Activated T-helper 17 cell treated with anti-CD3 and anti-CD28 coated beads, Interleukin-2, amount 50 U/mL, for 72 hours (primary cell): ENCODE measurements around the gene ERC2. TPM values are rescaled to one million over a fixed set of nuclear protein-coding genes. Genes with fewer than 3 reads are reported as not detected.

ENCODE experiments used
- ATAC-seq: fragments of 150-1000 bp; cut with Tn5 transposase; replicated peaks from 2 replicates; pipeline ENCODE4 v1.10.0; 2021; ENCODE audit warnings: mild to moderate bottlenecking, moderate library complexity
- H3K27ac Mint-ChIP-seq: one replicate; pipeline ENCODE4 v1.8.0; 2022; ENCODE audit warnings: mixed read lengths
- H3K27me3 Mint-ChIP-seq: one replicate; pipeline ENCODE4 v1.8.0; 2022; ENCODE audit warnings: mixed read lengths
- H3K36me3 Mint-ChIP-seq: one replicate; pipeline ENCODE4 v1.8.0; 2022; ENCODE audit warnings: low read depth, mild to moderate bottlenecking, mixed read lengths
- H3K4me1 Mint-ChIP-seq: one replicate; pipeline ENCODE4 v1.8.0; 2022; ENCODE audit warnings: mixed read lengths
- H3K4me3 Mint-ChIP-seq: one replicate; pipeline ENCODE4 v1.8.0; 2022; ENCODE audit warnings: mild to moderate bottlenecking, mixed read lengths
- H3K9me3 Mint-ChIP-seq: one replicate; pipeline ENCODE4 v1.8.0; 2022; ENCODE audit warnings: mixed read lengths
- total RNA-seq, 2 donors: library from RNA; stranded (reverse); gene quantifications; one replicate each; pipeline ENCODE4 v1.2.3, GENCODE V29; 2022

The ERC2 gene
- total RNA-seq, 2 donors from 2014 or later, result not detected

- Mint-ChIP-seq H3K9me3 (no peaks in the 10 kb centered on the region), H3K27ac (no peak overlapping the region)
- ATAC-seq, result no peak
Measured at GRCh38 chr3:56324473-56324872, 143.8 kb downstream of the ERC2 start.

GRCh38 chr3:56323986-56324420 lies 144.3 kb downstream of the ERC2 start:
- Mint-ChIP-seq H3K27ac (no peak overlapping the region), H3K4me1 (no peaks in the 10 kb centered on the region), H3K36me3 (no peaks in the 10 kb centered on the region), H3K4me3 (no peak overlapping the region), H3K27me3 (peaks cover 13% of the 10 kb centered on the region), H3K9me3 (no peaks in the 10 kb centered on the region)
- no peak for ATAC-seq

More at GRCh38 chr3:56324473-56324872, 143.8 kb downstream of the ERC2 start:
- no peaks in the 10 kb centered on the region for H3K36me3 Mint-ChIP-seq
- H3K27me3 Mint-ChIP-seq, result peaks cover 13% of the 10 kb centered on the region
- no peaks in the 10 kb centered on the region for H3K4me1 Mint-ChIP-seq
- no peak overlapping the region for H3K4me3 Mint-ChIP-seq

- Mint-ChIP-seq H3K27ac (no peak overlapping the region), H3K36me3 (no peaks in the 10 kb centered on the region), H3K9me3 (no peaks in the 10 kb centered on the region), H3K4me1 (no peaks in the 10 kb centered on the region), H3K4me3 (no peak overlapping the region), H3K27me3 (peaks cover 7% of the 10 kb centered on the region)
- ATAC-seq, result no peak
Measured at GRCh38 chr3:56322862-56323261, 145.4 kb downstream of the ERC2 start.

GRCh38 chr3:56321892-56322291 lies 146.4 kb downstream of the ERC2 start:
- H3K4me1 Mint-ChIP-seq, result no peaks in the 10 kb centered on the region
- no peak overlapping the region for H3K4me3 Mint-ChIP-seq
- no peaks in the 10 kb centered on the region for H3K36me3 Mint-ChIP-seq
- no peak overlapping the region for H3K27ac Mint-ChIP-seq
- peaks cover 7% of the 10 kb centered on the region for H3K27me3 Mint-ChIP-seq
- no peaks in the 10 kb centered on the region for H3K9me3 Mint-ChIP-seq
- no peak for ATAC-seq

GRCh38 chr3:56321383-56321782 lies 146.9 kb downstream of the ERC2 start:
- H3K27me3 Mint-ChIP-seq, result peaks cover 5% of the 10 kb centered on the region
- H3K9me3 Mint-ChIP-seq, result no peaks in the 10 kb centered on the region
- no peak overlapping the region for H3K27ac Mint-ChIP-seq
- ATAC-seq, result no peak
- H3K36me3 Mint-ChIP-seq, result no peaks in the 10 kb centered on the region
- no peak overlapping the region for H3K4me3 Mint-ChIP-seq
- H3K4me1 Mint-ChIP-seq, result no peaks in the 10 kb centered on the region

GRCh38 chr3:56320883-56321282 lies 147.4 kb downstream of the ERC2 start:
- Mint-ChIP-seq H3K4me3 (no peak overlapping the region), H3K36me3 (no peaks in the 10 kb centered on the region), H3K9me3 (no peaks in the 10 kb centered on the region), H3K27ac (no peak overlapping the region), H3K4me1 (no peaks in the 10 kb centered on the region), H3K27me3 (peaks cover 5% of the 10 kb centered on the region)
- no peak for ATAC-seq

- Mint-ChIP-seq H3K4me3 (no peak overlapping the region), H3K4me1 (no peaks in the 10 kb centered on the region), H3K36me3 (no peaks in the 10 kb centered on the region)
Measured at GRCh38 chr3:56318891-56319290, 149.4 kb downstream of the ERC2 start.

GRCh38 chr3:56316944-56317343 lies 151.3 kb downstream of the ERC2 start:
- no peak for ATAC-seq
- Mint-ChIP-seq H3K4me1 (no peaks in the 10 kb centered on the region), H3K27me3 (peaks cover 4% of the 10 kb centered on the region), H3K36me3 (no peaks in the 10 kb centered on the region), H3K27ac (no peak overlapping the region), H3K9me3 (no peaks in the 10 kb centered on the region), H3K4me3 (no peak overlapping the region)

More at GRCh38 chr3:56318891-56319290, 149.4 kb downstream of the ERC2 start:
- Mint-ChIP-seq H3K9me3 (no peaks in the 10 kb centered on the region), H3K27me3 (no peaks in the 10 kb centered on the region), H3K27ac (no peak overlapping the region)
- no peak for ATAC-seq

GRCh38 chr3:56314842-56315241 lies 153.4 kb downstream of the ERC2 start:
- peaks cover 5% of the 10 kb centered on the region for H3K27me3 Mint-ChIP-seq
- H3K27ac Mint-ChIP-seq, result no peak overlapping the region
- ATAC-seq, result no peak
- H3K4me1 Mint-ChIP-seq, result no peaks in the 10 kb centered on the region
- no peaks in the 10 kb centered on the region for H3K9me3 Mint-ChIP-seq
- H3K4me3 Mint-ChIP-seq, result no peak overlapping the region
- no peaks in the 10 kb centered on the region for H3K36me3 Mint-ChIP-seq

GRCh38 chr3:56309465-56309864 lies 158.8 kb downstream of the ERC2 start:
- H3K36me3 Mint-ChIP-seq, result no peaks in the 10 kb centered on the region
- H3K9me3 Mint-ChIP-seq, result no peaks in the 10 kb centered on the region
- no peak for ATAC-seq
- no peak overlapping the region for H3K4me3 Mint-ChIP-seq
- H3K27ac Mint-ChIP-seq, result no peak overlapping the region
- H3K27me3 Mint-ChIP-seq, result peaks cover 9% of the 10 kb centered on the region
- no peaks in the 10 kb centered on the region for H3K4me1 Mint-ChIP-seq

GRCh38 chr3:56308471-56308870 lies 159.8 kb downstream of the ERC2 start:
- ATAC-seq, result no peak
- no peaks in the 10 kb centered on the region for H3K9me3 Mint-ChIP-seq
- no peak overlapping the region for H3K4me3 Mint-ChIP-seq
- H3K27me3 Mint-ChIP-seq, result peaks cover 10% of the 10 kb centered on the region
- H3K4me1 Mint-ChIP-seq, result no peaks in the 10 kb centered on the region
- no peak overlapping the region for H3K27ac Mint-ChIP-seq
- no peaks in the 10 kb centered on the region for H3K36me3 Mint-ChIP-seq

- no peak for ATAC-seq
- no peaks in the 10 kb centered on the region for H3K4me1 Mint-ChIP-seq
- H3K36me3 Mint-ChIP-seq, result no peaks in the 10 kb centered on the region
- no peaks in the 10 kb centered on the region for H3K9me3 Mint-ChIP-seq
- H3K27ac Mint-ChIP-seq, result no peak overlapping the region
- no peak overlapping the region for H3K4me3 Mint-ChIP-seq
- peaks cover 33% of the 10 kb centered on the region for H3K27me3 Mint-ChIP-seq
Measured at GRCh38 chr3:56304069-56304468, 164.2 kb downstream of the ERC2 start.

- ATAC-seq, result no peak
Measured at GRCh38 chr3:56303487-56303886, 164.8 kb downstream of the ERC2 start.

GRCh38 chr3:56302417-56302816 lies 165.8 kb downstream of the ERC2 start:
- Mint-ChIP-seq H3K27me3 (peaks cover 29% of the 10 kb centered on the region), H3K4me1 (no peaks in the 10 kb centered on the region), H3K36me3 (no peaks in the 10 kb centered on the region), H3K4me3 (no peak overlapping the region), H3K27ac (no peak overlapping the region), H3K9me3 (no peaks in the 10 kb centered on the region)
- no peak for ATAC-seq

More at GRCh38 chr3:56303487-56303886, 164.8 kb downstream of the ERC2 start:
- H3K27ac Mint-ChIP-seq, result no peak overlapping the region
- no peaks in the 10 kb centered on the region for H3K4me1 Mint-ChIP-seq
- H3K9me3 Mint-ChIP-seq, result no peaks in the 10 kb centered on the region
- no peak overlapping the region for H3K4me3 Mint-ChIP-seq
- peaks cover 29% of the 10 kb centered on the region for H3K27me3 Mint-ChIP-seq
- no peaks in the 10 kb centered on the region for H3K36me3 Mint-ChIP-seq

GRCh38 chr3:56297281-56297840 lies 170.9 kb downstream of the ERC2 start:
- no peaks in the 10 kb centered on the region for H3K4me1 Mint-ChIP-seq
- no peaks in the 10 kb centered on the region for H3K36me3 Mint-ChIP-seq
- no peak overlapping the region for H3K27ac Mint-ChIP-seq

GRCh38 chr3:56296361-56296760 lies 171.9 kb downstream of the ERC2 start:
- no peak overlapping the region for H3K4me3 Mint-ChIP-seq
- no peaks in the 10 kb centered on the region for H3K4me1 Mint-ChIP-seq
- H3K27me3 Mint-ChIP-seq, result peaks cover 25% of the 10 kb centered on the region
- H3K9me3 Mint-ChIP-seq, result no peaks in the 10 kb centered on the region
- H3K27ac Mint-ChIP-seq, result no peak overlapping the region
- no peak for ATAC-seq
- H3K36me3 Mint-ChIP-seq, result no peaks in the 10 kb centered on the region

More at GRCh38 chr3:56297281-56297840, 170.9 kb downstream of the ERC2 start:
- Mint-ChIP-seq H3K9me3 (no peaks in the 10 kb centered on the region), H3K4me3 (no peak overlapping the region), H3K27me3 (peaks cover 32% of the 10 kb centered on the region)
- no peak for ATAC-seq
